GM12878 (cell line): ENCODE measurements around the gene N4BP2. TPM values are rescaled to one million over a fixed set of nuclear protein-coding genes. Genes with fewer than 3 reads are reported as not detected.

Experiments used
- ASH2L ChIP-seq: fragments of 300-600, 200-600 bp; sonication (generic); IDR thresholded peaks from 2 replicates; pipeline ENCODE4 v1.6.1; 2017; ENCODE audit warnings: low read depth, mild to moderate bottlenecking, borderline replicate concordance
- BHLHE40 ChIP-seq, 2 experiments: fragments of 450-650 bp in 1 of 2; IDR thresholded peaks; 2 replicates each; pipeline ENCODE4 v1.6.1; 2011 to 2017; ENCODE audit warnings: low read depth in 2 of 2, borderline replicate concordance in 1 of 2, improper control_type of control experiment in 1 of 2, low read length in 1 of 2, mild to moderate bottlenecking in 1 of 2
- CREB1 ChIP-seq: IDR thresholded peaks from 2 replicates; pipeline ENCODE4 v1.6.1; 2012; ENCODE audit warnings: low read depth, mild to moderate bottlenecking, inconsistent platforms
- FOS ChIP-seq: IDR thresholded peaks from 3 replicates; pipeline ENCODE4 v1.6.1; 2011; ENCODE audit warnings: borderline replicate concordance; ENCODE audit not compliant: insufficient read length; ENCODE audit errors: extremely low read depth
- HCFC1 ChIP-seq: fragments of 150-350 bp; IDR thresholded peaks from 2 replicates; pipeline ENCODE4 v1.6.1; 2014; ENCODE audit warnings: low read length
- JUND ChIP-seq: IDR thresholded peaks from 2 replicates; pipeline ENCODE4 v1.6.1; 2012; ENCODE audit warnings: low read depth, mild to moderate bottlenecking, low read length, improper control_type of control experiment, moderate library complexity
- MEF2A ChIP-seq: IDR thresholded peaks from 2 replicates; pipeline ENCODE4 v1.6.1; 2011; ENCODE audit warnings: low read depth, mild to moderate bottlenecking, low read length, moderate library complexity; ENCODE audit not compliant: insufficient read depth
- NFYA ChIP-seq: IDR thresholded peaks from 2 replicates; pipeline ENCODE4 v1.6.1; 2011; ENCODE audit warnings: low read depth, mild to moderate bottlenecking, low read length, improper control_type of control experiment, borderline replicate concordance
- NFYB ChIP-seq: IDR thresholded peaks from 2 replicates; pipeline ENCODE4 v1.6.1; 2011; ENCODE audit warnings: low read depth, mild to moderate bottlenecking, low read length, improper control_type of control experiment, moderate library complexity; ENCODE audit not compliant: insufficient read depth
- NR2C1 ChIP-seq: fragments of 450-650 bp; IDR thresholded peaks from 2 replicates; pipeline ENCODE4 v1.6.1; 2017; ENCODE audit warnings: antibody characterized with exemption, mild to moderate bottlenecking, moderate library complexity
- PAX8 ChIP-seq: fragments of 450-650 bp; IDR thresholded peaks from 2 replicates; pipeline ENCODE4 v1.6.1; 2017; ENCODE audit warnings: mild to moderate bottlenecking, moderate library complexity
- POLR2A ChIP-seq: IDR thresholded peaks from 2 replicates; pipeline ENCODE4 v1.6.1; 2011; ENCODE audit warnings: low read depth, mild to moderate bottlenecking, low read length
- SMAD1 ChIP-seq: fragments of 450-650 bp; IDR thresholded peaks from 2 replicates; pipeline ENCODE4 v1.6.1; 2018; ENCODE audit warnings: mild to moderate bottlenecking, low read depth; ENCODE audit not compliant: partially characterized antibody
- TCF7 ChIP-seq: IDR thresholded peaks from 2 replicates; pipeline ENCODE4 v1.6.1; 2014; ENCODE audit warnings: antibody characterized with exemption, borderline replicate concordance
- YY1 ChIP-seq: IDR thresholded peaks from 2 replicates; pipeline ENCODE4 v1.6.1; 2011; ENCODE audit warnings: low read depth, mild to moderate bottlenecking, low read length
- ZBED1 ChIP-seq: IDR thresholded peaks from 2 replicates; pipeline ENCODE4 v1.6.1; 2016; ENCODE audit warnings: borderline replicate concordance
- ZNF24 ChIP-seq: fragments of 450-650 bp; IDR thresholded peaks from 2 replicates; pipeline ENCODE4 v1.6.1; 2017; ENCODE audit warnings: antibody characterized with exemption, mild to moderate bottlenecking
- polyA plus RNA-seq, 11 experiments: library from polyadenylated mRNA; depleted of rRNA in 4 of 11; unstranded in 6 of 11; stranded (reverse) in 5 of 11; fragments of >200 nt; fragmentation: Nextera tagmentation in 4 of 11; fragmentation: Illumina TruSeq in 1 of 11; extraction: Ambion mirVana in 4 of 11; extraction: Trizol in 1 of 11; gene quantifications; 1 replicate in 1 of 11; 2 replicates in 10 of 11; pipeline versions ENCODE4 v1.2.1 to v1.2.3, GENCODE V29; 2011 to 2016; ENCODE audit warnings: inconsistent platforms in 2 of 11, missing spikeins in 2 of 11, low read depth in 1 of 11
- total RNA-seq, 4 experiments: library from RNA; depleted of rRNA in 3 of 4; stranded (reverse); fragments of >200 nt in 3 of 4; fragmentation: Illumina TruSeq in 1 of 4; extraction: Trizol in 1 of 4; gene quantifications; 2 replicates each; pipeline versions ENCODE4 v1.2.1 to v1.2.3, GENCODE V29; 2013 to 2021
- TF ChIP-seq, protein P1 (sequence below): fragments of 450-650 bp; IDR thresholded peaks from 2 replicates; pipeline ENCODE4 v1.6.1; 2018; ENCODE audit warnings: mild to moderate bottlenecking, low read depth, moderate library complexity; ENCODE audit not compliant: partially characterized antibody
- TF ChIP-seq, protein P2 (sequence below): fragments of 150-350 bp; IDR thresholded peaks from 2 replicates; pipeline ENCODE4 v1.6.1; 2014; ENCODE audit warnings: mild to moderate bottlenecking, low read depth, low read length
- TF ChIP-seq, protein P3 (sequence below): fragments of 450-650 bp; IDR thresholded peaks from 2 replicates; pipeline ENCODE4 v1.6.1; 2016; ENCODE audit warnings: mild to moderate bottlenecking
- TF ChIP-seq, protein P4 (sequence below): fragments of 450-650 bp; IDR thresholded peaks from 2 replicates; pipeline ENCODE4 v1.6.1; 2016; ENCODE audit warnings: mild to moderate bottlenecking, moderate library complexity, borderline replicate concordance

N4BP2 gene
- total and polyA plus RNA-seq, 10 of the 15 experiments (the other 5 are each of a cell fraction or from before 2014, with no cell fraction given), result 2.3 to 18.7 (median 10.0) TPM

DNA sequence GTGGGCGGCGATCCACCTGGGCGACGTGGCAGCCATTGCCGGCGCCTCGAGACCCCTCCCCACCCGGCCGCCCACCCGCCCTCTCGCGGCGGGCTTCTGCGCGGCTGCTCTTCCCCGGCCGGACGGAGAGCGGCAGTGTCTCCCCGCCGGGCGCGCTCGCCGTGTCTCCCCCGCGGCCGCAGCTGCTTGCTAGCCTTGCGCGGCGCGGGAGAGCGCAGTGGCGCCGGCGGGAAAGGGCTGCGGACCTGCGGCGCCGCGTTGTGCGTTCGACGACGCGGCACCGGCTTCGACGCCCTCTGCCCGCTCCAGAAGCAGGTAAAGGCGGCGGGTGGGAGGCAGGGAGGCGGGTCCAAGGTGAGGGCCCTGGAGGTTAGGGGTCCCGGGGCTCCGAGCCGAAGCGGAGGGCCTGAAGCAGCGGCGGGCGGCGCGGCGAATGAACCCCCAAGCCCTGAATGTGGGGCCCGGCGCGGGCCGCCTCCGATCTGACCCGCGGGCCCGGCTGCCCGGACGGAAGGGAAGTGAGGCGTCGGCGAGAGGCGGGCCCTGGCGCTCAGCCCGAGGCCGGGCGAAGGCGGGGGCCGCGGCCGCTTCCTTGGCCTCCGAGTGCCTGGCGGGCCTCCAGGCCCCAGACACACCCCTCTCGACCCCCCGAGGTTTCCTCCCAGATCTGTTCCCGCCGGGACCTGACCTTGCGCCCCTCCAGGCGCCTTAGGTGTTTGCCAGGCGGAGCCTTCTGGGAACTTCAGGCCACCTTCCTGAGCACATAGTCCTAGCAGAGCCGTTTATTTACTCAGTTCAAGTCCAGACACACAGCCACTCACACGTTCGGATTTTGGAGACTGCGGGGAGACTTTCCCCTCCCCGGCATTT, at the start of gene N4BP2 (continued):
- TF ChIP-seq BHLHE40 (IDR thresholded peaks at IDR 0.05; ENCODE audit: borderline replicate concordance in 1 of 2, low read depth in 2 of 2, low read length in 1 of 2) (peak; percentile 37 to 62; a peak in 2 of 4 replicates), ASH2L (no peak), PAX8 (no peak), HCFC1 (no peak), JUND (no peak; the same call in 1 of the 2 replicates), NFYA (no peak), CREB1 (no peak), YY1 (peak; percentile 91), ZBED1 (no peak), NFYB (no peak), POLR2A (peak; percentile 80), TCF7 (no peak), ZNF24 (peak; percentile 63; the same call in 1 of the 2 replicates), MEF2A (0 out of 2 replicates have a peak, but pooled peaks have one; percentile 30), FOS (no peak), NR2C1 (no peak), SMAD1 (no peak)
- TF ChIP-seq, protein P1, sequence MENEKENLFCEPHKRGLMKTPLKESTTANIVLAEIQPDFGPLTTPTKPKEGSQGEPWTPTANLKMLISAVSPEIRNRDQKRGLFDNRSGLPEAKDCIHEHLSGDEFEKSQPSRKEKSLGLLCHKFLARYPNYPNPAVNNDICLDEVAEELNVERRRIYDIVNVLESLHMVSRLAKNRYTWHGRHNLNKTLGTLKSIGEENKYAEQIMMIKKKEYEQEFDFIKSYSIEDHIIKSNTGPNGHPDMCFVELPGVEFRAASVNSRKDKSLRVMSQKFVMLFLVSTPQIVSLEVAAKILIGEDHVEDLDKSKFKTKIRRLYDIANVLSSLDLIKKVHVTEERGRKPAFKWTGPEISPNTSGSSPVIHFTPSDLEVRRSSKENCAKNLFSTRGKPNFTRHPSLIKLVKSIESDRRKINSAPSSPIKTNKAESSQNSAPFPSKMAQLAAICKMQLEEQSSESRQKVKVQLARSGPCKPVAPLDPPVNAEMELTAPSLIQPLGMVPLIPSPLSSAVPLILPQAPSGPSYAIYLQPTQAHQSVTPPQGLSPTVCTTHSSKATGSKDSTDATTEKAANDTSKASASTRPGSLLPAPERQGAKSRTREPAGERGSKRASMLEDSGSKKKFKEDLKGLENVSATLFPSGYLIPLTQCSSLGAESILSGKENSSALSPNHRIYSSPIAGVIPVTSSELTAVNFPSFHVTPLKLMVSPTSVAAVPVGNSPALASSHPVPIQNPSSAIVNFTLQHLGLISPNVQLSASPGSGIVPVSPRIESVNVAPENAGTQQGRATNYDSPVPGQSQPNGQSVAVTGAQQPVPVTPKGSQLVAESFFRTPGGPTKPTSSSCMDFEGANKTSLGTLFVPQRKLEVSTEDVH, result no peak
- TF ChIP-seq, protein P2, sequence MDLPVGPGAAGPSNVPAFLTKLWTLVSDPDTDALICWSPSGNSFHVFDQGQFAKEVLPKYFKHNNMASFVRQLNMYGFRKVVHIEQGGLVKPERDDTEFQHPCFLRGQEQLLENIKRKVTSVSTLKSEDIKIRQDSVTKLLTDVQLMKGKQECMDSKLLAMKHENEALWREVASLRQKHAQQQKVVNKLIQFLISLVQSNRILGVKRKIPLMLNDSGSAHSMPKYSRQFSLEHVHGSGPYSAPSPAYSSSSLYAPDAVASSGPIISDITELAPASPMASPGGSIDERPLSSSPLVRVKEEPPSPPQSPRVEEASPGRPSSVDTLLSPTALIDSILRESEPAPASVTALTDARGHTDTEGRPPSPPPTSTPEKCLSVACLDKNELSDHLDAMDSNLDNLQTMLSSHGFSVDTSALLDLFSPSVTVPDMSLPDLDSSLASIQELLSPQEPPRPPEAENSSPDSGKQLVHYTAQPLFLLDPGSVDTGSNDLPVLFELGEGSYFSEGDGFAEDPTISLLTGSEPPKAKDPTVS, result no peak
- TF ChIP-seq, protein P3, sequence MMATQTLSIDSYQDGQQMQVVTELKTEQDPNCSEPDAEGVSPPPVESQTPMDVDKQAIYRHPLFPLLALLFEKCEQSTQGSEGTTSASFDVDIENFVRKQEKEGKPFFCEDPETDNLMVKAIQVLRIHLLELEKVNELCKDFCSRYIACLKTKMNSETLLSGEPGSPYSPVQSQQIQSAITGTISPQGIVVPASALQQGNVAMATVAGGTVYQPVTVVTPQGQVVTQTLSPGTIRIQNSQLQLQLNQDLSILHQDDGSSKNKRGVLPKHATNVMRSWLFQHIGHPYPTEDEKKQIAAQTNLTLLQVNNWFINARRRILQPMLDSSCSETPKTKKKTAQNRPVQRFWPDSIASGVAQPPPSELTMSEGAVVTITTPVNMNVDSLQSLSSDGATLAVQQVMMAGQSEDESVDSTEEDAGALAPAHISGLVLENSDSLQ, result no peak
- TF ChIP-seq, protein P4, sequence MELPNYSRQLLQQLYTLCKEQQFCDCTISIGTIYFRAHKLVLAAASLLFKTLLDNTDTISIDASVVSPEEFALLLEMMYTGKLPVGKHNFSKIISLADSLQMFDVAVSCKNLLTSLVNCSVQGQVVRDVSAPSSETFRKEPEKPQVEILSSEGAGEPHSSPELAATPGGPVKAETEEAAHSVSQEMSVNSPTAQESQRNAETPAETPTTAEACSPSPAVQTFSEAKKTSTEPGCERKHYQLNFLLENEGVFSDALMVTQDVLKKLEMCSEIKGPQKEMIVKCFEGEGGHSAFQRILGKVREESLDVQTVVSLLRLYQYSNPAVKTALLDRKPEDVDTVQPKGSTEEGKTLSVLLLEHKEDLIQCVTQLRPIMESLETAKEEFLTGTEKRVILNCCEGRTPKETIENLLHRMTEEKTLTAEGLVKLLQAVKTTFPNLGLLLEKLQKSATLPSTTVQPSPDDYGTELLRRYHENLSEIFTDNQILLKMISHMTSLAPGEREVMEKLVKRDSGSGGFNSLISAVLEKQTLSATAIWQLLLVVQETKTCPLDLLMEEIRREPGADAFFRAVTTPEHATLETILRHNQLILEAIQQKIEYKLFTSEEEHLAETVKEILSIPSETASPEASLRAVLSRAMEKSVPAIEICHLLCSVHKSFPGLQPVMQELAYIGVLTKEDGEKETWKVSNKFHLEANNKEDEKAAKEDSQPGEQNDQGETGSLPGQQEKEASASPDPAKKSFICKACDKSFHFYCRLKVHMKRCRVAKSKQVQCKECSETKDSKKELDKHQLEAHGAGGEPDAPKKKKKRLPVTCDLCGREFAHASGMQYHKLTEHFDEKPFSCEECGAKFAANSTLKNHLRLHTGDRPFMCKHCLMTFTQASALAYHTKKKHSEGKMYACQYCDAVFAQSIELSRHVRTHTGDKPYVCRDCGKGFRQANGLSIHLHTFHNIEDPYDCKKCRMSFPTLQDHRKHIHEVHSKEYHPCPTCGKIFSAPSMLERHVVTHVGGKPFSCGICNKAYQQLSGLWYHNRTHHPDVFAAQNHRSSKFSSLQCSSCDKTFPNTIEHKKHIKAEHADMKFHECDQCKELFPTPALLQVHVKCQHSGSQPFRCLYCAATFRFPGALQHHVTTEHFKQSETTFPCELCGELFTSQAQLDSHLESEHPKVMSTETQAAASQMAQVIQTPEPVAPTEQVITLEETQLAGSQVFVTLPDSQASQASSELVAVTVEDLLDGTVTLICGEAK, result 0 out of 2 replicates have a peak, but pooled peaks have one; percentile 29
